ENCODE measurements around the gene PTCH2.

The PTCH2 gene

DNA sequence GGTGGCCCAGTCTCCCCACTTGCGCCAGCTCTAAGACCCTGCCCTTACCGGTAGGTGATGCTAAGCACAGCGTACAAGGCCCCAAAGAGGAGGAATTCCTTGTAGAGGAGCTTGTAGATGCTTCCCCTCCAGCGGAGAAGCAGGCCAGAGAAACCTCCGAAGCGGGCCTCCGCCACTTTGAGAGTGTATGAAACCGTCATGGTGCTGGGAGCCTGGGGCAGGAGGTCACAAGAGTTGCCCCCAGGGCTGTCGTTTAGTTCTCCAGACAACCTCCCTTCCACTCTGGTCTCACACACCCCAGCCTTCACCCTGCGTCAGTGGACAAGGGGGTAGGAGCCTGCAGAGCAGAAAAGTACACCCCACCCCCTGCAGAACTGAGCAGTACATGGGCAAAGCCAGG lies 55.5 kb downstream of the PTCH2 start:
- TF ChIP-seq ZNF366 (tag by site-specific recombination; conservative IDR thresholded peaks at IDR 0.05) (no peak), ZNF416 (tag by site-specific recombination; IDR thresholded peaks at IDR 0.05) (no peak), GLI4 (tag by site-specific recombination; IDR thresholded peaks at IDR 0.05) (no peak), WT1 (tag by site-specific recombination; IDR thresholded peaks at IDR 0.05) (no peak), FEZF1 (tag by site-specific recombination; IDR thresholded peaks at IDR 0.05) (no peak)
- TF ChIP-seq, protein P1, sequence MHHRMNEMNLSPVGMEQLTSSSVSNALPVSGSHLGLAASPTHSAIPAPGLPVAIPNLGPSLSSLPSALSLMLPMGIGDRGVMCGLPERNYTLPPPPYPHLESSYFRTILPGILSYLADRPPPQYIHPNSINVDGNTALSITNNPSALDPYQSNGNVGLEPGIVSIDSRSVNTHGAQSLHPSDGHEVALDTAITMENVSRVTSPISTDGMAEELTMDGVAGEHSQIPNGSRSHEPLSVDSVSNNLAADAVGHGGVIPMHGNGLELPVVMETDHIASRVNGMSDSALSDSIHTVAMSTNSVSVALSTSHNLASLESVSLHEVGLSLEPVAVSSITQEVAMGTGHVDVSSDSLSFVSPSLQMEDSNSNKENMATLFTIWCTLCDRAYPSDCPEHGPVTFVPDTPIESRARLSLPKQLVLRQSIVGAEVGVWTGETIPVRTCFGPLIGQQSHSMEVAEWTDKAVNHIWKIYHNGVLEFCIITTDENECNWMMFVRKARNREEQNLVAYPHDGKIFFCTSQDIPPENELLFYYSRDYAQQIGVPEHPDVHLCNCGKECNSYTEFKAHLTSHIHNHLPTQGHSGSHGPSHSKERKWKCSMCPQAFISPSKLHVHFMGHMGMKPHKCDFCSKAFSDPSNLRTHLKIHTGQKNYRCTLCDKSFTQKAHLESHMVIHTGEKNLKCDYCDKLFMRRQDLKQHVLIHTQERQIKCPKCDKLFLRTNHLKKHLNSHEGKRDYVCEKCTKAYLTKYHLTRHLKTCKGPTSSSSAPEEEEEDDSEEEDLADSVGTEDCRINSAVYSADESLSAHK (tag by site-specific recombination; IDR thresholded peaks at IDR 0.05), result peak; percentile 73
- TF ChIP-seq, protein P2, sequence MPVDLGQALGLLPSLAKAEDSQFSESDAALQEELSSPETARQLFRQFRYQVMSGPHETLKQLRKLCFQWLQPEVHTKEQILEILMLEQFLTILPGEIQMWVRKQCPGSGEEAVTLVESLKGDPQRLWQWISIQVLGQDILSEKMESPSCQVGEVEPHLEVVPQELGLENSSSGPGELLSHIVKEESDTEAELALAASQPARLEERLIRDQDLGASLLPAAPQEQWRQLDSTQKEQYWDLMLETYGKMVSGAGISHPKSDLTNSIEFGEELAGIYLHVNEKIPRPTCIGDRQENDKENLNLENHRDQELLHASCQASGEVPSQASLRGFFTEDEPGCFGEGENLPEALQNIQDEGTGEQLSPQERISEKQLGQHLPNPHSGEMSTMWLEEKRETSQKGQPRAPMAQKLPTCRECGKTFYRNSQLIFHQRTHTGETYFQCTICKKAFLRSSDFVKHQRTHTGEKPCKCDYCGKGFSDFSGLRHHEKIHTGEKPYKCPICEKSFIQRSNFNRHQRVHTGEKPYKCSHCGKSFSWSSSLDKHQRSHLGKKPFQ (tag by site-specific recombination; IDR thresholded peaks at IDR 0.05), result no peak
- no peaks in the 10 kb centered on the region for H3K9me3 ChIP-seq (ENCODE audit: control insufficient read depth, insufficient read depth, low read depth, low read length)
- H3K4me3 ChIP-seq (ENCODE audit: low read depth, low read length), result no peak overlapping the region
- POLR2A ChIA-PET, result interaction anchor here (1.0 to 5.6 kb wide), 5 partner anchors 12 to 516 kb away, joined by 4 to 41 read pairs (median 6); partner anchors contain the start of genes HECTD3, PLK3, RPS8 and UROD
- H3K27ac ChIP-seq (ENCODE audit: extremely low read depth, low read depth, low read length), result no peak overlapping the region
- 0 out of 2 replicates have a peak, but pooled peaks cover 2% of the 10 kb centered on the region for H3K4me1 ChIP-seq (ENCODE audit: control insufficient read depth, insufficient read depth, low read length)
- CTCF ChIA-PET, result interaction anchor here (0.5 to 2.3 kb wide), 7 partner anchors 12 to 702 kb away, joined by 3 to 11 read pairs (median 4); partner anchors contain the start of genes RNU5D-1 and RPS8
- H3K36me3 ChIP-seq (ENCODE audit: control insufficient read depth in 2 of 2, insufficient read depth in 1 of 2, low read length in 2 of 2), result no peaks in the 10 kb centered on the region

DNA sequence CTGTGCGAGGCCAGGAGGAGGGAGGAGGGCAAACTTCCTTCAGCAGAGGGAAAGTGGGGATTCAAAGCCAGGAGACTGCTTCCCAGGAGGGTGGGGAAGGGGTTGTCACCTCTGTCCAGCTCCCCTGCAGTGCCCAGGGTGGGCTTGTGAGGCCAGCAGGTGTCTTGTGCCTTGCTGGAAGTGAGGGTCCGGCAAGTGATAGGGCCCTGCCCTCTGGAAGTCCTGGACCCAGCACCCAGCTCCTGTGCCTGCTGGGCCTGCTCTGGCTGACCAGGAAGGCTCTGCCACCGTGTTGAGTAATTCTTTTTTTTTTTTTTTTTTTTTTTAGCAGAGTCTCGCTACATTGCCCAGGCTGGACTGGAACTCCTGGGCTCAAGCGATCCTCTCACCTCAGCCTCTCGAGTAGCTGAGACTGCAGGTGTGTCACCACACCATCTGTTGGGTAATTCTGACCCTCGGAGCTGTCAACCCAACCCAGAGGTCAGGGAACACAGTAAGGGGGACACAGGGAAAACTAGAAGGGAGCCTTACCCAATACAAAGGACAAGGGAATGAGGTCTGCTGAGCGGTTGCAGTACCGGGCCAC lies 56.1 kb downstream of the PTCH2 start:
- ChIA-PET POLR2A (interaction anchor here (0.6 to 5.6 kb wide), 8 partner anchors 10 to 517 kb away, joined by 3 to 41 read pairs (median 4); partner anchors contain the start of genes BTBD19, HECTD3, PLK3 and RPS8), CTCF (interaction anchor here (0.7 to 2.3 kb wide), 7 partner anchors 9 to 703 kb away, joined by 3 to 11 read pairs (median 5); partner anchors contain the start of gene RPS8)
- Histone ChIP-seq H3K36me3 (ENCODE audit: control insufficient read depth in 2 of 2, insufficient read depth in 1 of 2, low read length in 2 of 2) (peaks cover 0 to 3% of the 10 kb centered on the region in 2 experiments; a peak in 1 of 3 replicates), H3K9me3 (ENCODE audit: control insufficient read depth, insufficient read depth, low read depth, low read length) (no peaks in the 10 kb centered on the region), H3K4me1 (ENCODE audit: control insufficient read depth, insufficient read depth, low read length) (0 out of 2 replicates have a peak, but pooled peaks cover 2% of the 10 kb centered on the region), H3K27ac (ENCODE audit: extremely low read depth, low read depth, low read length) (no peak overlapping the region), H3K4me3 (ENCODE audit: low read depth, low read length) (no peak overlapping the region)
- TF ChIP-seq ZNF416 (tag by site-specific recombination; IDR thresholded peaks at IDR 0.05), result no peak
- TF ChIP-seq ZNF354C (tag by site-specific recombination; IDR thresholded peaks at IDR 0.05; ENCODE audit: borderline replicate concordance, low read depth), result no peak
- TF ChIP-seq MZF1 (tag by site-specific recombination; IDR thresholded peaks at IDR 0.05; ENCODE audit: borderline replicate concordance), result no peak
- TF ChIP-seq ZNF555 (tag by site-specific recombination; conservative IDR thresholded peaks at IDR 0.05), result no peak
- TF ChIP-seq ZNF585B (tag by site-specific recombination; IDR thresholded peaks at IDR 0.05), result no peak
- TF ChIP-seq BCL11A (tag by site-specific recombination; IDR thresholded peaks at IDR 0.05; ENCODE audit: low read depth), result no peak
- no peak for TF ChIP-seq TCF7L2 (IDR thresholded peaks at IDR 0.05; ENCODE audit: borderline replicate concordance, low read depth, low read length)
- TF ChIP-seq ZNF214 (tag by site-specific recombination; IDR thresholded peaks at IDR 0.05; ENCODE audit: borderline replicate concordance), result no peak

DNA sequence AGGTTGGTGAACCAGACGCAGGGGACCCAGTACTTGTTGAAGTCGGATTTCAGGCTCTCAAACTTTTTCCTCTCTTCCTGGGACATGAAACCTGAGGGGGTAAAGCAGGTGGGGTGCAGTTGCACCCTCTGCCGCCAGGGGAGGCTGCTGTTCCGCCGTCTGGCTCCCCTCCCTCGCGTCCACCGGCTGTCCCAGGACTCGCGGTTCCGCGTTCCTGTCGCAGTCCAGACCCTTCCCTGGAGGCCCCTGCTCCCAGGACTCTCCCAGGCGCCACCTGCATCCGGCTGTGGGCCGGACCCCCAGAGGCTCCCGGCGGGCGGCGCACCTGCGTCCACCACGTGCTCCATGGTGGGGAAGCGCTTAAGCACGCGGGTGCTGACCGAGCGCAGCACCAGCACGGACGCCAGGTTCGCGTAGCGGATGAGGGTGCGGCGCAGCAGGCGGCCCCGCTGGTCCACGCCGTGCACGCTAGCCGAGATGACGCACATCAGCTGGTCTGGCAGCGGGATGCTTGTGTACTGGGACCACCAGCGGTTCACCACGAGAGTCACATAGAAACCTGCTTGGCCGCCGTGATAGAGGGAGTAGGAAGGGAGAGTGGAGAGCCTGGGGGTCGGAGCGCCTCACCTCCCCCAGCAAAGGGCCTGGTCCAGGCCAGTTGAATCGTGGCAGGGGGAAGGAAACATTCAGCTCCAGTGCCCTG lies 56.8 kb downstream of the PTCH2 start:
- POLR2A ChIA-PET, result interaction anchor here (0.6 to 5.6 kb wide), 9 partner anchors 10 to 517 kb away, joined by 3 to 41 read pairs (median 5); partner anchors contain the start of genes BTBD19, HECTD3, PLK3 and RPS8
- H3K27ac ChIP-seq (ENCODE audit: extremely low read depth, low read depth, low read length), result peak overlapping the region; percentile 18; the same call in 1 of the 2 replicates
- H3K4me1 ChIP-seq (ENCODE audit: control insufficient read depth, insufficient read depth, low read length), result 0 out of 2 replicates have a peak, but pooled peaks cover 2% of the 10 kb centered on the region
- peaks cover 2 to 10% of the 10 kb centered on the region in 2 experiments; a peak in 2 of 3 replicates for H3K36me3 ChIP-seq (ENCODE audit: control insufficient read depth in 2 of 2, insufficient read depth in 1 of 2, low read length in 2 of 2)
- H3K4me3 ChIP-seq (ENCODE audit: low read depth, low read length), result peak overlapping the region; percentile 48
- no peaks in the 10 kb centered on the region for H3K9me3 ChIP-seq (ENCODE audit: control insufficient read depth, insufficient read depth, low read depth, low read length)
- CTCF ChIA-PET, result interaction anchor here (0.7 to 2.3 kb wide), 10 partner anchors 9 to 507 kb away, joined by 3 to 11 read pairs (median 4); partner anchors contain the start of genes HECTD3, RPS8 and UROD
- TF ChIP-seq HOXA7 (CRISPR knock-in tag; IDR thresholded peaks at IDR 0.05; ENCODE audit: borderline replicate concordance), result no peak
- no peak for TF ChIP-seq ZNF404 (tag by site-specific recombination; IDR thresholded peaks at IDR 0.05)
- TF ChIP-seq ZNF157 (tag by site-specific recombination; IDR thresholded peaks at IDR 0.05), result no peak
- no peak for TF ChIP-seq ZNF48 (tag by site-specific recombination; IDR thresholded peaks at IDR 0.05)
- no peak; the same call in 1 of the 2 replicates for TF ChIP-seq MZF1 (tag by site-specific recombination; IDR thresholded peaks at IDR 0.05; ENCODE audit: borderline replicate concordance)
- TF ChIP-seq YY2 (tag by site-specific recombination; IDR thresholded peaks at IDR 0.05), result no peak
- no peak for TF ChIP-seq ZFP3 (tag by site-specific recombination; IDR thresholded peaks at IDR 0.05; ENCODE audit: low read depth)
- no peak for TF ChIP-seq OVOL3 (tag by site-specific recombination; IDR thresholded peaks at IDR 0.05)
- no peak for TF ChIP-seq ZNF529 (tag by site-specific recombination; IDR thresholded peaks at IDR 0.05; ENCODE audit: insufficient replicate concordance)
- peak; percentile 29 for TF ChIP-seq SP2 (tag by site-specific recombination; IDR thresholded peaks at IDR 0.05)
- peak; percentile 92 for TF ChIP-seq ZNF76 (tag by site-specific recombination; IDR thresholded peaks at IDR 0.05; ENCODE audit: borderline replicate concordance, low read depth)
- peak; percentile 31; the same call in 1 of the 2 replicates for TF ChIP-seq KLF10 (tag by site-specific recombination; IDR thresholded peaks at IDR 0.05)

Measured in HEK293 (cell line).